ENCODE measurements around the gene B4GALNT4.
"Not testable (repeated sequence)": the region's sequence is repeated elsewhere in the genome, so short reads cannot be mapped to it uniquely, and the experiment has no call there.

B4GALNT4 gene

GRCh38 chr11:359181-359714 lies 10.1 kb upstream of the B4GALNT4 start:
- DNase-seq, result peak; percentile 48

GRCh38 chr11:360326-361280 lies 8.7 kb upstream of the B4GALNT4 start:
- no peak for DNase-seq

- DNase-seq, result no peak
Observed at GRCh38 chr11:362642-363442, 6.5 kb upstream of the B4GALNT4 start.

GRCh38 chr11:363443-363805 lies 5.9 kb upstream of the B4GALNT4 start:
- DNase-seq, result not testable (repeated sequence)

GRCh38 chr11:363948-364761 lies 5.1 kb upstream of the B4GALNT4 start:
- DNase-seq, result peak; percentile 66

- no peak for DNase-seq
Observed at GRCh38 chr11:364991-365725, 4.1 kb upstream of the B4GALNT4 start.

- DNase-seq, result no peak
Observed at GRCh38 chr11:365831-366230, 3.5 kb upstream of the B4GALNT4 start.

GRCh38 chr11:367956-368413 lies 1.3 kb upstream of the B4GALNT4 start:
- DNase-seq, result no peak

GRCh38 chr11:368414-369335 lies 624 bp upstream of the B4GALNT4 start:
- no peak for DNase-seq

GRCh38 chr11:370070-370941 lies 1.0 kb downstream of the B4GALNT4 start:
- DNase-seq, result no peak

- no peak for DNase-seq
Observed at GRCh38 chr11:371051-371450, 1.8 kb downstream of the B4GALNT4 start.

- DNase-seq, result no peak
Observed at GRCh38 chr11:371716-372590, 2.7 kb downstream of the B4GALNT4 start.

- no peak for DNase-seq
Observed at GRCh38 chr11:372809-373715, 3.8 kb downstream of the B4GALNT4 start.

- DNase-seq, result no peak
Observed at GRCh38 chr11:373716-374551, 4.6 kb downstream of the B4GALNT4 start.

GRCh38 chr11:375065-376025 lies 6.0 kb downstream of the B4GALNT4 start:
- DNase-seq, result no peak
